SKM-1 (cell line): ENCODE measurements around the gene ABCC12.
"Not testable (repeated sequence)": the region's sequence is repeated elsewhere in the genome, so short reads cannot be mapped to it uniquely, and the experiment has no call there.

ENCODE experiments used
- DNase-seq: peaks from one replicate; lab custom pipeline; 2025; ENCODE audit not compliant: unreplicated experiment; lab: John Stamatoyannopoulos, UW

The ABCC12 gene

DNA sequence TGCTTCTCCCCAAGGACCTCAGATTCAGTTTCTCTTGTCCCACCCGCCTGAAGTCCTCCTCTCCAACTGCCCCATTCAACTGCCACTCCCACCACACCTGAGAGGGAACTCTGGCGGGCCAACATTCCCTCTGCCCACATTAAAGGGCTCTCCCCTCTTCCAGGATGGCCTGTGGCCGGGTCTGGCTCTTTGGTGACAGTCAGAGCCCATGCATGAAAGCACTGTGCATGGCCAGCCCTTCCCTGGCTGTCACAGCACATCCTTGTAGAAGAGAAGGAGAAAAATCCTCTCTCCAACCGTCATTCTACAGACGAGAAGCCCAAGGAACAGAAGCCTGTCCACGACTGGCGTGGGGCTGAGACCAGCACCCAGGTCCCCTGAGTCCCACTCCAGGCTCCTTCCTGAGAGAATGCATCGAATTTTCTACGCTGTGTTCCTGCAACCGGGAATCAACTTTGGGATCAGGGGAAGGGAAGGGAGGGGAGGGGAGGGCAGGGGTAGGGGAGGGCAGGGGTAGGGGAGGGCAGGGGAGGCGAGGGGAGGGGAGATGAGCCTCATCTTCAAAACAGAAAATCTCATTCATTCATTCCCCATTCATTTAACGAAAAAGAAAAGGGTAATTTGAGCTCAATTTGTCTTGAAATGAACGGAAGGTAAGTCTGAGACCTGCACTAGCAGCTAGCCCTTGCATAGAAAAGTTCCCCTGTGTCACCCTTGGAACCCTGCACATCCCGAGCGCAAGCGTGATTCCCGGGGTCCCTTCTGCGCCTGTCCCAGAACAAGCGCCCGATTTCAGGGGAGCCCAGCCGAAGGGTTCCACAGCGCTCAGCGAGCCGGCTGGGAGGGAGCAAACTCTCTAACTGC lies at the start of gene ABCC12:
Gene ABCC12, minus strand, starts transcription at position 68 of the 864 bp plus-strand sequence. CDS start 9,569 bp downstream, outside the sequence.
- no peak for DNase-seq

DNA sequence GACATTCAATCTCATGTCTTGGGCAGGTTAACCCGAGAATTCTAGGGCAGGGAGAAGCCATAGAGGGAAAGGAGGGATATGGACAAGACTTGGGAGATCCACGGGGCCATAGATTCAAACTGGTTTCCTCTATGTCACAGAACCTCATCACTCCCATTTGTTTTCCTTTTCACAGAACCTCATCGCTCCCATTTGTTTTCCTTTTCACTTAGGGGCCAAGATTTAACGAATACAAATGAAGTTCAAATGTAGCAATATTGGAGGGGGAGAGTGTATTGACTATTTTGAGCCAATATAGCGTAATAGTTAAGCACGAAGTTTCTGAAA lies 49.0 kb upstream of the ABCC12 start:
- no peak for DNase-seq

DNA sequence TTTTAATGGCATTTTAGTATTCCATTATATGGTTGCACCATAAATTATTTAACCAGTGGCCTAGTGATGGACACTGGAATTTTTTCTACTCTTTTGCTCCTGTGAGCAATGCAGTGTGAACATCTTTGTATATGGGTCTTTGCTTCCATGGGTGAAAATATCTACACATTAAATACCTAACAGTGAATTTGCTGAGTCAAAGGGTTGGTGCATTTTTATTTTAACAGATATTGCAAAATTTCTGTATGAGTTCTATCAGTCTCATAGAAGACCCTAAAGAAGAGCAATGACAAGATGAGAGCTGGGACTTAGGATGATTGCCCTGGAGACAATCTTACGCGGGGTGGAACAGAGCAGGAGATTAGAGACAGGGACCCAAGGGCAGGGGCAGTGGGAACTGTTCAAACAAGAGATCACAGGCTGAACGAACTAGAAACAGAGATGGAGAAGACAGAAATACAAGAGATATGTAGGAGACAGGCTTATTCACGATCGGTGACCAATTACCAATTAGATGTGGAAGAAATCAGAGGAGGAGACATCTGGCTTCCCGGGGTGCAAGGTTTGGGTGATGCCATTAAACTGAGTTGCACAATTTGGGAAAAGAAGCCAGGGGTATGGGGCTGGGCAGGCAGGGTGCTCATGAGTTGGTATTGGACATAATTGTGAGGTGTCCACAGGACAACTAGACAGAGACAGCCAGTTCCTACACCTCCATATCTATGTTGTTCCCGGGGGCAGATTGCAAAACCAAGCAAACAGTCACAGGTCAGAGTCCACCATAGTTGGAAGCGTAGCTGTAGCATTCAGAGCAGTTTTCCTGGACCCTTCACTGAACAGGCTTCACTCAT lies 48.4 kb upstream of the ABCC12 start:
- DNase-seq = no peak

DNA sequence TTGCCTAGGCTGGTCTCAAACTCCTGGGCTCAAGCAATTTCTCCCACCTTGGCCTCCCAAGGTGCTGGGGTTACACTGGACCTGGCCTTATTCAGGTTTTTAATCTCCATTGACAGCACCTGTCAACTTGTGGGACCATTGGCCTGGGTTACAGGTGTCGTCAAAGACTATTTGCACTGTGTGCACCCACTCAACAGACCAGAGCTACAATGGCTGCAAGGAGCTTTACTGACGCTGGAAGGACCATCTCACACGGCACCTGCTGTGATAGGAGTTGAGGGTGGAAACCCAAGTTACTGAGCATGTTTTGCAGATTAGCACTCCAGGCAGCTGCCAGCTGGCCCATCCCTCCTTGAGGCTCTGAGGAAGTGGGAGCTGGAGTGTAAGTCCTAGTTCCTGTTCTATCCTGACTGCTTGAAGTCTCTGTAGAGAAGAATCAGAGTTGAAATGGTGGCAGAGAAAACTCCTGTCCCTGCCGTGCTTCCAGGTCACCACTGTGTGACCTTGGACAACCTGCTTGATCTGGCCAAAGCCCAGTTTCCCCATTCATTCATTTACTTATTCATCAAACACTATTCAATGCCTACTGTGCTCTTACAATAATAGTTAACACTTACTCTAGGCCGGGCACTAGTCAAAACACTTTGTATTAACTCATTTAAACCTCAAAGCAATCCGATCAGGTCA lies 45.9 kb upstream of the ABCC12 start:
- DNase-seq = no peak

DNA sequence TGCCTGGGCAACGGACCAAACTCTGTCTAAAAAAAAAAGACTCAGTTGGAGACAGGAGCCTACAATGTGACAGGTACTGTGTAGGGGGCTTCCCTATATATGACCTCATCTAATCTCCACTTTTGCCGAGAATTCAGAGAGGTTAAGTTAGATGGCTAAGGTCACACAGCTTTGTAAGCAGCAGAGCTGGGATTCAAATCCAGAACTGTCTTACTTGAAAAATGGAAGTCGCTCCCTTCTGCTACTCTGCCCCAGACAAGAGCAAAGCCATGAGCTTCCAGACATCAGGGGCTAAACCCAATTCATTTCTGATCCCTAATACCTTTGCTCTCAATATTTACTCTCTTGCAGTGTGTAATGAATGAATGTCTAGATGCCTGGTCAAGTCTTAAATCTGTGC lies 41.5 kb upstream of the ABCC12 start:
- DNase-seq = peak; percentile 97

DNA sequence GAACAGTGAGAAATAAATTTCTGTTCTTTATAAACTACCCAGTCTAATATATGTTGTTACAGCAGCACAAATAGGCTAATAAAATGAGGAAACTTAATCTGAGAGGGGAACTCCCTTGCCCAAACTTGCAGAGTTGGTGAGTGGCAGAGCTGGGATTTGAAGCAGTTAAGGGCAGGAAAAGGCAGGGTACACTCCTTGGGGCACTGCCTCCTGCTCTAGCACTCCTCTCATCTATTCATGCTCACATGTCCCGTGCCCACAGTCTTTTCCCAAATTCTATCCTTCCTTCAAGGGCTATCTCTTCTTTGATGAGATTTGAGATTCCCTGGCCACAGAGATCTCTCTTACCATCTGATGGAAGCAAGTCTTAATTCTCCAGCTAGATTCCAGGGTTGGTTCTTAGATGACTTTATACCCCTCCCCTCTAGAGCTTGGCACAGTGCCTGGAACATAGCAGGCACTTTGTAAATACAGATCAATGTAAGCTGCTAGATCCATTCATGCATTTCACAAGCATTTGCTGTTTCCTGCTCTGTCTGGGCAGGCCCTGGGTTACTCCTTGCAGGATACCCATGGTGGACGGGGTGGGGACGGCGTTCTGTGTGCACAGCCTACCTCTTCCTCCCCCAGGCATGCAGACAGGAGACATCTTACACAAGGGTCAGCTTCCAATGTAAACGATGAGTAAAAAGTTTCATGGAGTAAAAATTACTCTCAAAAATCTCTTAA lies 39.2 kb upstream of the ABCC12 start:
- no peak for DNase-seq

DNA sequence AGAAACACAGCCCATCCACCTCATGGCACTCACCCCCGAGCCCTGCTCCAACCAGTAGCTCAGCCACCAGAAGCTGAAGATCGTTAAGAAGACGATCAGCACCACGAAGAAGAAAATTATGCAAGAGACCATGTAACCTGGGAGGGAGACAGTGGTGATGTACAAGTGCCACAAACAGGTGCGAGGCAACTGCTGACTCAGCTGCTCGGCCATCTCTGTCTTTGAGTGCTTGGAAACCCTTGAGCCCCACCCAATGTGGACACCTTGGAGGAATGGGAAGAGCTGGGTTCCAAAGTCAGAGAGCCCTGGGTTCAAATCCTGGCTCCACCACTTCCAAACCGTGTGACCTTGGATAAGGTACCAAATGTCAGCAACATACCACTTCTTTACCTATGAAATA lies 38.1 kb upstream of the ABCC12 start:
- no peak for DNase-seq

DNA sequence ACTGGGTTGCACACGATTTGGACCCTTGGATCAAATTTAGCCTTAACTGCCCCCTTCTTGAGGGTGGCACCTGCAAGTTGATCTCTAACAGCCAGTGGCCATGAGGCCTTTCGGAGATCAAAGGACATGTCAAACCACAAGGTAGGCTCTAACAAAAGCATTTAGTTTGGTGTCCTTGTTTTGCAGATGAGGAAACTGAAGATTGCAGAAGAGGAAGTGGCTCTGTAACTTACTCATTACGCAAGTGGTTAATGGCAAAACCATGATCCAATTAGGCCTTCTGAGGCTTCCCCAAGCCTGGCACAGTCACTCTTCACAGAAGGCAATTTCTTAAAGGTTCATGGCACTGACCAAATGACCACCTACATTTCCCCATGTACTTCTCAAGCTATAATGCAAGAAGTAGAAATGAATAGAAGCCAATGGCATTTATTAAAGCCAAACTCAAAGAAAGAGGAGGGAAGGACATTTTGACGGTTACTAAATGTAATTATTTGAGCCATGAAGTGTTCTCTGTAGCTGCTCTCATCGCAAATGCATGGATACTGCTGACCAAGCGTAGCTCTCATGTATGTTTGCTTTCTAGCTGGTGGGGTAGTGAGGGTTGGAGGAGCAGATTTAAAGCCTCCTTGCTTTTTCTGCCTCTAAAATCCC lies 32.8 kb upstream of the ABCC12 start:
- peak; percentile 84 for DNase-seq

DNA sequence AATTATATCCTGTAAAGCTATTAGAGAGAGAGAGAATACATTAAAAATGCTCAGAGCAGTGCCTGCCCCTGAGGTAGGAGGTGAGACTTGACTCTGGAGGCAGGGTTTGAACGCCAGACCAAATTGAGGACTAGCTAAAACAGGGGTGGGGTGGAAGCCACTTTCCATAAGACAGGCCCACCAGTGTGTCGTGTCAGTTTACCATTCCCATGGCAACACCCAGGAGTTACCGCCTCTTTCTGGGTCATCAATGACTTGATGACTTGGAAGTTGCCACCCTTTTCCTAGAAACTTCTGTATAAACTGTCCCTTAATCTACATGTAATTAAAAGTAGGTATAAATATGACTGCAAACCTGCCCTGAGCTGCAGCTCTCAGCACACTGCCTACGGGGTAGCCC lies 32.0 kb upstream of the ABCC12 start:
- no peak for DNase-seq

DNA sequence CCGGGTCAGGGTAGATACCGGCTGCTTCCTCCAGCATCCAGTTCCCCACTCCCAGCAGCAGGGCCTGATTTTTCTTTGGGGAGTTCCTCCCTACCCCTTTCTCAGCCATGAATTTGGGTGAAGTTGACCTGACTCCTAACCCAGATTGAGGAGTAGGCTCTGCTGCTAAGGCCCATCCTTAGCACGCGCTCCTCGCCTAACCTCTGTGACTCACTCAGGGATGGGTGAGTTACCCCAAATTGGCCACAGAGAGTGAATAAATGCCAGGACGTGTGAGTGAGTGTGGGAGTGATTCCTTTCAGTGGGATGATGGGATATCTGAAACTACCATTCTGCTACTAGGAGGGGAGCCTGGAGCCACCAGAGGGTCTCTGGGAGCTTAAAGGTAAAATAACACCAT lies 28.9 kb upstream of the ABCC12 start:
- DNase-seq = no peak

DNA sequence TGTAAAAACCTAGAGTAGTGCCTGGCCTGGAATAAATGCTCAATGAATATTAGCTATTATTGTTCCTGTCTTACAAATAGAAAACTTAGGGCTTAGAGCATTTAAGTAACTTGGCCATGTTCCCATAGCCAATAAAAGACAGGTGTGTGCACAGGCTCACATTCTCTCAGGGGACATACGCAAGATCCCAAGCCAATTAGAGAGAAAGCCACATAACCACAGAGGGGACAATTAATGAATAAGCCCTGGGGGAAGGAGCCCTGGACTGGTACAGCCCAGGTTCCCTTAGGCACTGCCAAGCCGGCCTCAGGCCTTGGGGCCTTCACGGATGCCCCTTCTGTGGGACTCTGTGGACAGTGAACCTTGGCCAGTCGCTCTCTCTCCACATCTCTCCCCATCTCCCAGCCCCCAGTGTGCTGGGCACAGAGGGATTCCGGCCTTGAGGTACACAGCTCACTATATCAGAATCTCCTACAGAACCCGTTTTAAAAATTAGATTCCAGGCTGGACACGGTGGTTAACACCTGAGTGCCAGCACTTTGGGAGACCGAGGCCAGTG lies 27.3 kb upstream of the ABCC12 start:
- DNase-seq = no peak

DNA sequence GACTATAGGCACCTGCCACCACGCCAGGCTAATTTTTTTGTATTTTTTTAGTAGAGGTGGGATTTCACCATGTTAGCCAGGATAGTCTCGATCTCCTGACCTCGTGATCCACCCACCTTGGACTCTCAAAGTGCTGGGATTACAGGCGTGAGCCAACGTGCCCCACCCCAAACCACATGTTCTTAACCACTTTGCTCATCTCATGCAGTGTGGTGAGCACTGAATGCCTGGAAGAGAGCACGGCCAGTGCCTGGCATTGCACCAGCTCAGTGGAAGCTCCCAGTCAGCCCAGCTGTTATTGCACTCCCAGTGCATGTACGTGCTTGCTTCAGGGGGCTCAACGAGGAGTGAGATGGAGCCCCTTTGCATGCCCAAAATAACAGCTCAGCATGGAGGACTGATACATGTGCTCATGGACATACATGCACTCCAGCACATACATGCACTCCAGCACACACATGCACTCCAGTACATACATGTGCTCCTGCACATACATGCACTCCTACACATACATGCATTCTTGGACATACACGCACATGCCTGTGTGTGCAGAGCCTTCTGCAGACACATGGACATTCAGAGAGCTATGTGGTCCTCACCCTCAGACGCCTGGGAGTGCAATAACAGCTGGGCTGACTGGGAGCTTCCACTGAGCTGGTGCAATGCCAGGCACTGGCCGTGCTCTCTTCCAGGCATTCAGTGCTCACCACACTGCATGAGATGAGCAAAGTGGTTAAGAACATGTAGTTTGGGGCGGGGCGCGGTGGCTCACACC lies 26.1 kb upstream of the ABCC12 start:
- DNase-seq = not testable (repeated sequence)

DNA sequence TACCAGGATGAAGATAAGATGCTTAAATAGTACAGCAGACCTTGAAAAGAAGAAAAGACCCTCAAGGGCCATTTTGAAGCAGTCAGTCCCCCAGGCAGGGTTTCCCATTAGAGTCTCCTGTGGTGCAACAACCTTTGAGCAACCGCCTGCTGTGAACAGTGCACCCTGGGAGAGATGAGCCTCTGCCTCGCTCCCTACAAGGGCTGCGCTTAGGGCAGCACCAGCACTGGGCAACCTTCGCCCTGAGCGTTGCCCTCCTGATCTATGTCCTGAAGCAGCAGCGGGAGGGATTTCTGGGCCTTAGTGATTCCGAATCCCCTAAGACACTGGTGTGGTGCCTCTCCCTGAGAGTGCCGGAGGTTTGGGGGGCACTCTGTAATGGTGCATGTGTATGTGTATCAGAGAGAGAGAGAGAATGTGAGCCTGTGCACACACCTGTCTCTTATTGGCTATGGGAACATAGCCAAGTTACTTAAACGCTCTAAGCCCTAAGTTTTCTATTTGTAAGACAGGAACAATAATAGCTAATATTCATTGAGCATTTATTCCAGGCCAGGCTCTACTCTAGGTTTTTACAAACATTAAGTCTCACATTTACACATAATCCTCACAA lies 25.2 kb upstream of the ABCC12 start:
- no peak for DNase-seq

DNA sequence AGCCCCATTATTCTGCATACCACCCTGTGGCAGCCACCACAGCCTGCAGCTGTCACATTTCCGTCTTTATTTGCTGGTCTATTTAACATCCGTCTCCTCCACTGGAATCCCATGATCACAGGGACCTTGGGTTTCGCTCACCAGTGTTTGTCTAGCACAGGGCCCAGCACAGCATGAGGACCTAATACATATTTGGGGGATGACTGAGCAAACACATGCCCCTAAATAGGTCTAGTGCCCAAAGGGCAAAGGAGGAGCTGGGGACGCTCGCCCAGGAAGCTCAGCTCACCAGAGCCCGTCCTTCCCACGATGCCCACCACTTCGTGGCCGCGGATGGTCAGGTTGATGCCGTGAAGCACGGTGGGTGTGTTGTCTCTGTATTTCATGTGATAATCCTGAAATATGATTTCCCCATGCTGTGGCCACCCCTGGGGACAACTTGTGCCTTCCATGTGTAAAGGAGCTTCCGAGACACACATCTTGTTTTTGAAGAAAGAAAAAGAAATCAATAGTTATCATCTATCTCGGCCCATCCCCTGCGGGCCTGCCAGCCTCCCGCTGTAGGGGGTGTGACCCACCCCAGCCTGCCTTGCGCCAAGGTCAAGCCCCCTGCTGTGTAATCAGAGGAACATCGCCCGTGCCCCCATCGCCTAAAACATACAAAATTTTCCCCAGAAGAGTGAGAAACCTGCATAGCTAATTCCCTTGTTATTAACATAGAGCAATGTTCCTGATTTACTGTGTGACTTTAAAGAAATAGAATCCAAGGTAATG lies 21.0 kb upstream of the ABCC12 start:
- DNase-seq = no peak

DNA sequence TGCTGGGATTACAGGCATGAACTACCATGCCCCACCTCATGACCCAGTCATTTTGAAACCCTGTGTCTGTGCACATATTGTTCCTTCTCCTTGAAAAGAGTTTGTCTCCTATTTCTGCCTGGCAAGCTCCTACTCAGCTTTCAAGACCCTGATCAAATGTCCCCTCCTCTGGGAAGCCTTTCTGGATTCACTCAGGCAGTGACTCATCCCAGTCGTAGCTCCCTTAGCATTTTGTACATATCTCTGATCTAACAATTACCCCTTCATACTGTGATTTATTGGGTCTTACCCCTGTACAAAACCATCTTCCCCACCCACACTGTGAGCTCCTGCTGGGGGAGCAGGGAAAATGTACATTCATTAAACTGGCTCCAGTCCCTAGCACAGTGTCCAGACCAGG lies 18.1 kb upstream of the ABCC12 start:
- no peak for DNase-seq

DNA sequence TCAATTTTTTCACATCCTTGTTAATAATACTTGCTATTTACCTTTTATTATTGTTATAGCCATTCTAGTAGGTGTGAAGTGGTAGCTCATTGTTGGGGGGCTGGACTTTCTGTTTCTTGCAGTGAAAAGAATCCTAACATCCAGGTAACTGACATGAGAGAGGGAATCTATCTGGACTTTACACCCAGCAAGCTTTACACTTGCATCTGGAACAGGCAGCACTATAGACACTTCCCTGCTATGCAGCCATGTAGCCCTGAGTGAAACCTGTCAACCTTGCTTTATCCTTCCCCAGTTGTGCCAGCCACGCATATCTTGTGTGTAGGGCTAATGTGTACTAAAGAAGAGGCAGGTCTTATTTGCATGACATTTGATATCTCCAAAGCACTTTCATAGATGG lies 16.9 kb upstream of the ABCC12 start:
- DNase-seq = no peak

DNA sequence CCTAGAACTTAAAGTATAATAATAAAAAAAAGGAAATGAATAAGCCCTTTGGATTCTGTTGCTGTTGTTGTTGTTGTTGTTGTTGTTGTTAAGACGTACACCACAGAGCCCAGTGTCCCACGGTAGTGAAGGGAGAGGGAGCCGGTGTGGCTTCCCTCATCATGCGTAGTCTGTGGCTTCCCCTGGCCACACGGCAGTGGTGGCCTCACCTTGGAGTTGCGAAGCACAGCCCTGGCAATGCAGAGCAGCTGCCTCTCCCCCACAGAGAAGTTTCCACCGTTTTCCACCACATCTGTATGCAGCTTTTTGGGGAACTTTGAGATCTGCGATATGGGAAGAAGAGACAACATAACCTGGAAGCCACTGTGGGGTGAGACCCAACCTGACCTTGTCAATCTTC lies 14.1 kb upstream of the ABCC12 start:
- no peak for DNase-seq

DNA sequence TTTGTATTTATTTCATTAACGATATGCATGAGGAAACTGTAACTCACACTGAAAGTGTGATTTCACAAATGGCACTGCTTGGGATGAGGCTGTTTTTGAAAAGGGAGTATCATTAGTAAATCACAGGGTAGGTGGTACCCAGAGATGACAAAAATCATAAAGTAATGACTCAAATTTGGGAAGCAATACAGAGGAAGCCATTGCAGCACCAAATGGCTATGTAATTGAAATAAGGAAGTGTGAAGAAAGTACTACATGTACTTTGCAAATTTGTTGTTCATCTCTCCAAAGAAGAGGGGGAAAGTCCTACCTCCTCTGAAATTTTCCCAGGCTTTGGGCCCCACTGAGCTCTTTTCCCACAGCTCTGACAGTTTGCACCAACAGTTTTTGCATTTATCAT lies 12.3 kb upstream of the ABCC12 start:
- DNase-seq = no peak
